K562 (cell line): Measurements from ENCODE around the gene DAD1.

Source experiments
- FOS ChIP-seq: IDR thresholded peaks from 3 replicates; pipeline ENCODE4 v1.6.1; 2011; ENCODE audit not compliant: insufficient read length; ENCODE audit errors: extremely low read depth
- GABPA ChIP-seq: fragments of 200-800 bp; sonication (Bioruptor generic); conservative IDR thresholded peaks from 2 replicates; pipeline ENCODE4 v1.6.1; 2016; ENCODE audit warnings: low read depth, missing genetic modification characterization, missing compliant biosample characterization
- MEF2A ChIP-seq: IDR thresholded peaks from 2 replicates; pipeline ENCODE4 v1.6.1; 2011; ENCODE audit warnings: low read depth, mild to moderate bottlenecking, low read length, moderate library complexity; ENCODE audit not compliant: control insufficient read depth
- MYC ChIP-seq, 2 experiments: fragments of 250-450 bp in 1 of 2; sonication (Bioruptor Pico) in 1 of 2; IDR thresholded peaks; 2 replicates each; pipeline versions ENCODE4 v1.5.1 to v1.6.1; 2012 to 2021; ENCODE audit warnings: low read depth in 2 of 2, borderline replicate concordance in 1 of 2, improper control_type of control experiment in 1 of 2, low read length in 1 of 2, mild to moderate bottlenecking in 1 of 2, moderate library complexity in 1 of 2
- OTX1 ChIP-seq: fragments of 450-650 bp; formaldehyde crosslinking; IDR thresholded peaks from 2 replicates; pipeline ENCODE4 v1.4.0; 2022; ENCODE audit warnings: mild to moderate bottlenecking
- SP2 ChIP-seq: IDR thresholded peaks from 2 replicates; pipeline ENCODE4 v1.6.1; 2011; ENCODE audit warnings: mild to moderate bottlenecking, low read depth, low read length, moderate library complexity; ENCODE audit not compliant: poor library complexity, severe bottlenecking; ENCODE audit errors: extremely low read depth
- ZNF561 ChIP-seq: fragments of 450-650 bp; formaldehyde crosslinking; conservative IDR thresholded peaks from 2 replicates; pipeline ENCODE4 v1.4.0; 2020; ENCODE audit warnings: mild to moderate bottlenecking, moderate library complexity
- TF ChIP-seq, protein P1 (sequence below), 3 experiments: IDR thresholded peaks in 2 of 3; conservative IDR thresholded peaks in 1 of 3; 2 replicates each; pipeline ENCODE4 v1.5.1; 2011 to 2012; ENCODE audit warnings: low read length in 3 of 3, mild to moderate bottlenecking in 3 of 3, control low read depth in 2 of 3, improper control_type of control experiment in 1 of 3, inconsistent platforms in 1 of 3, low read depth in 1 of 3, mixed read lengths in 1 of 3, moderate library complexity in 1 of 3; ENCODE audit not compliant: insufficient read depth in 2 of 3

DNA sequence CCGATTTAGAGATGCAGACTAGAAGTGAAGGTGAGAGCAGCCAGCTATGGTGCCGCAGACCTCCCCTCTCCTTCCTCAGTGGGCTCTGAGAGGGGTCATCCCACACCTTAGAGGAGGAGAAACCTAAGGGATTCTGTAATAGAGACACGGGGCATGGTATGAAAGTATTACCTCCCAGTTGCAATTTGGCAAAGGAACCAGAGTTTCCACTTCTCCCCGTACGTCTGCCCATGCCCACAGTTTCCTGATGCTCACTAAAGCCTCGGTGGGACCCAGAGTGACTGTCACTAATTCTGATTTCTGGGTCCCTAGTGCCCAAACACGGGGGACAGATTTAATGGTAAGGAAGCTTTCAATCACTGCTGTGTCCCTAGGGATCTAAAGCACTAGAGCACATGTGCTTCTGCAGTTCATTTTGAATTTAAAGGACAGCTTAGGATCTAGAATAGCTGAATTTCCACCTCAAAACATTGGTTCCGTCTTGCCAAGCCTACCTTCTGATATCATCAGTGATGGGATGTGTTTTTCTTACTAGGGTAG lies 44.1 kb downstream of the DAD1 start:
- TF ChIP-seq MYC (IDR thresholded peaks at IDR 0.05; ENCODE audit: low read depth, low read length) (no peak), MYC (CRISPR knock-in tag; IDR thresholded peaks at IDR 0.05; ENCODE audit: borderline replicate concordance, low read depth) (no peak), ZNF561 (CRISPR knock-in tag) (no peak), SP2 (no peak), GABPA (tag) (no peak), FOS (no peak), MEF2A (no peak), OTX1 (no peak)
- TF ChIP-seq, protein P1, sequence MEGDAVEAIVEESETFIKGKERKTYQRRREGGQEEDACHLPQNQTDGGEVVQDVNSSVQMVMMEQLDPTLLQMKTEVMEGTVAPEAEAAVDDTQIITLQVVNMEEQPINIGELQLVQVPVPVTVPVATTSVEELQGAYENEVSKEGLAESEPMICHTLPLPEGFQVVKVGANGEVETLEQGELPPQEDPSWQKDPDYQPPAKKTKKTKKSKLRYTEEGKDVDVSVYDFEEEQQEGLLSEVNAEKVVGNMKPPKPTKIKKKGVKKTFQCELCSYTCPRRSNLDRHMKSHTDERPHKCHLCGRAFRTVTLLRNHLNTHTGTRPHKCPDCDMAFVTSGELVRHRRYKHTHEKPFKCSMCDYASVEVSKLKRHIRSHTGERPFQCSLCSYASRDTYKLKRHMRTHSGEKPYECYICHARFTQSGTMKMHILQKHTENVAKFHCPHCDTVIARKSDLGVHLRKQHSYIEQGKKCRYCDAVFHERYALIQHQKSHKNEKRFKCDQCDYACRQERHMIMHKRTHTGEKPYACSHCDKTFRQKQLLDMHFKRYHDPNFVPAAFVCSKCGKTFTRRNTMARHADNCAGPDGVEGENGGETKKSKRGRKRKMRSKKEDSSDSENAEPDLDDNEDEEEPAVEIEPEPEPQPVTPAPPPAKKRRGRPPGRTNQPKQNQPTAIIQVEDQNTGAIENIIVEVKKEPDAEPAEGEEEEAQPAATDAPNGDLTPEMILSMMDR (IDR thresholded peaks at IDR 0.05 in 2 of 3, conservative IDR thresholded peaks at IDR 0.05 in 1 of 3; ENCODE audit: insufficient read depth in 2 of 3, low read depth in 1 of 3, low read length in 3 of 3), result no peak
